Heart left ventricle (tissue), 13 donors: ENCODE data around the gene C19orf73.
"Not testable (repeated sequence)": the region's sequence is repeated elsewhere in the genome, so short reads cannot be mapped to it uniquely, and the experiment has no call there.

Experiments used
- POLR2A ChIP-seq, 2 donors: fragments of 450-650 bp; IDR thresholded peaks; one replicate each; pipeline ENCODE4 v1.6.1; 2017; ENCODE audit warnings: antibody characterized with exemption in 2 of 2, mild to moderate bottlenecking in 2 of 2, moderate library complexity in 2 of 2
- TF ChIP-seq, protein P1 (sequence below), 12 donors: fragments of 200-600 bp; sonication (generic) in 4 of 12; IDR thresholded peaks; one replicate each; pipeline versions ENCODE4 v1.5.0 to v1.8.0; 2018 to 2022; ENCODE audit warnings: antibody characterized with exemption in 12 of 12, mild to moderate bottlenecking in 5 of 12
- donor health status: ischemic (EF 13 %, LVEDD 7.1; RV severe dilation, severe dysfunction).
- donor health status: DM: no; HTN: yes; CAD: no.
- donor health status: DM: no; HTN: no; CAD: no.
- donor health status: ischemic (EF 25% LVEDD 6.9; RV normal size, moderate dysfunction).
- donor health status: ischemic (EF 25% LVEDD 5.7; RV mildly dilated, moderate dysfunction).
- donor health status: ischemic (EF 35%, LVEDD 5.7; RV mildly dilated, moderate dysfunction).
- donor health status: nonischemic (EF 11% LVEDD 7.7; RV severe dilation, severe dysfunction).
- donor health status: DM: yes; HTN: yes; CAD: no.
- donor health status: PGD.
- donor health status: ischemic (EF 29% LVEDD 5.4; RV normal size, mild dysfunction).
- donor health status: nonischemic (EF 23%, LVEDD 6.1; RV moderate dilation, normal function).

GRCh38 chr19:49121841-49122240, 2.9 kb upstream of the C19orf73 start:
- TF ChIP-seq POLR2A (IDR thresholded peaks at IDR 0.05) = not testable (repeated sequence)
- TF ChIP-seq, protein P1, sequence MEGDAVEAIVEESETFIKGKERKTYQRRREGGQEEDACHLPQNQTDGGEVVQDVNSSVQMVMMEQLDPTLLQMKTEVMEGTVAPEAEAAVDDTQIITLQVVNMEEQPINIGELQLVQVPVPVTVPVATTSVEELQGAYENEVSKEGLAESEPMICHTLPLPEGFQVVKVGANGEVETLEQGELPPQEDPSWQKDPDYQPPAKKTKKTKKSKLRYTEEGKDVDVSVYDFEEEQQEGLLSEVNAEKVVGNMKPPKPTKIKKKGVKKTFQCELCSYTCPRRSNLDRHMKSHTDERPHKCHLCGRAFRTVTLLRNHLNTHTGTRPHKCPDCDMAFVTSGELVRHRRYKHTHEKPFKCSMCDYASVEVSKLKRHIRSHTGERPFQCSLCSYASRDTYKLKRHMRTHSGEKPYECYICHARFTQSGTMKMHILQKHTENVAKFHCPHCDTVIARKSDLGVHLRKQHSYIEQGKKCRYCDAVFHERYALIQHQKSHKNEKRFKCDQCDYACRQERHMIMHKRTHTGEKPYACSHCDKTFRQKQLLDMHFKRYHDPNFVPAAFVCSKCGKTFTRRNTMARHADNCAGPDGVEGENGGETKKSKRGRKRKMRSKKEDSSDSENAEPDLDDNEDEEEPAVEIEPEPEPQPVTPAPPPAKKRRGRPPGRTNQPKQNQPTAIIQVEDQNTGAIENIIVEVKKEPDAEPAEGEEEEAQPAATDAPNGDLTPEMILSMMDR (IDR thresholded peaks at IDR 0.05) = not testable (repeated sequence)
